ENCODE results near the gene CDK3.
"Not testable (repeated sequence)": the region's sequence is repeated elsewhere in the genome, so short reads cannot be mapped to it uniquely, and the experiment has no call there.

The CDK3 gene

GRCh38 chr17:76000755-76001521, at the start of gene CDK3:
TSS of gene CDK3 (plus strand) at chr17:76000855. CDS start at chr17:76001426, 571 bp downstream.
- DNase-seq = no peak

DNA sequence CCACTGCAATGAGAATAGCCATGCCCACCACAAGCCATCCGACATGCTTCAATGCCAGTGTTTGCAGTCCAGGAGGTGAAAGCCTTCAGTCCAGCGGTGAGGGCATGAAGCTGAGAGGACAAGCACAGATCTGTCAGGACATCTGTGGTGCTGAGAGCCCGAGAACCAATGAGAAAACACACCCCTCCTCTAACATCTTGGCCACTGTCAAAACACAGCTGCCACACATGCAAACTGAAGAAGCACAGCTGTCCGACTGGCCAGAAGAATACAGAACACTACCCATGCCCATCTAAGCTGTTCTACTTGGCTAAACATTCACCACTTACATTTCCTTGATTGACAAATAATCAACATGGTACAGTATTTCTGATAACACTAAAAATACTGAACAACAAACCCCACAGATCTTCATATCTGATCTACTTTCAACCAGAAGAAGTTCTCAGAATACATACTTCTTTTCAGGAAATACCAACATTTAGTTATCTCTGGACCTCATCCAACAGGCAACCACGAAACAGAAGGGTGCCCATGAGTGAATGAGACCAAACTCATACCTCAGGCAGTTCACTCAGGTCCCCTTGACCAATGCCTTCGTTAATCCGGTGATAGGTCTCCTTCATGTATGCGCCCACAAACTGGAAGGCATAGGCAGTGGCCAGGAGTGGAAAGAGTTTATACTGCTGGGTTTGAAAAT, 49.6 kb upstream of the CDK3 start:
- no peak for DNase-seq

- DNase-seq = no peak
These were observed 41.4 kb upstream of the CDK3 start for GRCh38 chr17:75959051-75959838.

GRCh38 chr17:75959839-75960511, 40.7 kb upstream of the CDK3 start:
- DNase-seq = no peak

DNA sequence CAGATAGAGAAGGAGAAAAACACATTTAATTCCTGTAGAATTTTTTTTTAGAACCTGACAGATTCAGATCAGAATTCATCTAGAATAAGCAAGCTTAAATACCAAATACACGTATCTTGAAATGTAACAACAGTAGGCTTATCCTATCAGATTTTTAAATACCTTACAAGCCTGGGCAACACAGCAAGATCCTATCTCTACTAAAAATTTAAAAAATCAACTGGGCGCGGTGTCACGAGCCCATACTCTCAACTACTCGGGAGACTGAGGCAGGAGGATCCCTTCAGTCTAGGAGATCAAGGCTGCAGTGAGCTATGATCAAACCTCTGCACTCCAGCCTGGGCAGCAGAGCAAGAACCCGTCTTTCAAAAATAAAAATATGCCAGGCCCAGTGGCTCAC, 35.2 kb upstream of the CDK3 start:
- DNase-seq = no peak

DNA sequence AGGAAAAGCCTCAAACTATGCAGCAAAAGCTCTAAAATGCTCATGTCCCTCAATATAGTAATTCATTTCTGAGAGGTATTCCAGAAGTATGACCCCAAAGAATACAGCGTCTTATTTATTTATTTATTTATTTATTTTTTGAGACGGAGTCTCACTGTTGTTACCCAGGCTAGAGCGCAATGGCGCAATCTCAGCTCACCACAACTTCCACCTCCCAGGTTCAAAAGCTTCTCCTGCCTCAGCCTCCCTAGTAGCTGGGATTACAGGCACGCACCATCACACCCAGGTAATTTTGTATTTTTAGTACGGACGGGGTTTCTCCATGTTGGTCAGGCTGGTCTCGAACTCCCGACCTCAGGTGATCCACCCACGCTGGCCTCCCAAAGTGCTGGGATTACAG, 31.6 kb upstream of the CDK3 start:
- not testable (repeated sequence) for DNase-seq

- DNase-seq = no peak
These were observed 30.6 kb upstream of the CDK3 start for GRCh38 chr17:75970011-75970523.

DNA sequence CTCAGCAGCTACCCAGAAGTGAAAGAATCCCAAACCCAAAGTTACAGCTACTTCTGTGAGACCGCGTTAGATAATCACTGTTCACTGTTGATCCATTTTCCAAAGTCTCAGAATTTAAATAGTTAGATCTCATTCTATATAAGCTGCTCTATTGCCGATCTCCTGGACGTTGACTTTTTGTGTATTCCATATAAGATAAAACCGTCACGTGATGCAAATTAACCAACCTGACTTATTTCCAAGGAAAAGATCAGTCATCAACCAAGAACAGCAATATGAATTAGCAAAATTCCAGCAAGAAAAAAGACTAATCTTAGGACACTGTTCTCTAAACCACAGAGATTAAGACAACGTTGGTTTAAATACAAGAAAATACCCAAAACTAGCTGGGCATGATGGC, 30.0 kb upstream of the CDK3 start:
- DNase-seq = no peak

- not testable (repeated sequence) for DNase-seq
These were observed 25.5 kb upstream of the CDK3 start for GRCh38 chr17:75975187-75975586.

- no peak for DNase-seq
These were observed 24.9 kb upstream of the CDK3 start for GRCh38 chr17:75975757-75976174.

DNA sequence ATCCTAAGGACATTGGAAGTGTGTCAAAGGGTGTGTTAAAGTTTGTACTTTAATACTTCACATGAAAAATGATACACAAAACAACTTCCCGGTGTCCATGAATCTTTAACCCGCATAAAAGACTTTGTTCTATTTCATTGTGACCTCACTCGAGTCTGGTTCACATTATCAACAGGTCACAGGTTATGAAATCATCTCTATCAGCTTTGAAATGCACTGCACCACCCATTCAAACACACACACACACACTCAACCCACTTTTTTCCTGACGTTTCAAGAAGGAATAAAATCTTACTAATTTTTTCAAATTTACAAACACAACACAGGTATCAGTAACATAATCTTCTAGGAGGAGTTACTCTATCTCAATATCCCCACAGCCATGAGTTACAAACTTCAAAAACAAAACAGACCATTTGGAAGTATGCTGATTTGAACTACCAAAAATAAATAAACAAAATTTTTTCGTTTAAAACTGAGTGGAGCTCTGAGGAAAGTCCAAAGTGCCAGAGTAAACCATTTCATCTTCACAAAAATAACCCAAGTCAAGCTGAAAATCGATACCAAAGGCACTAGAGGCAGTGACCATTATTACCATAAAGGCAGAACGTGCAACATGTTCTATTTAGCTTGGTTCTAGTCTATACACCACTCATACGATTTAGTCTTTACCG, 24.3 kb upstream of the CDK3 start:
- no peak for DNase-seq

GRCh38 chr17:75978938-75979704, 21.5 kb upstream of the CDK3 start, which contains the start of the genes ACOX1 and TEN1:
TSS of gene ACOX1 (minus strand) at chr17:75979166. CDS start at chr17:75979073, 93 bp downstream.
TSS of gene TEN1 (plus strand) at chr17:75979240. CDS start at chr17:75986193, 6,953 bp downstream.
- peak; percentile 96 for DNase-seq

- DNase-seq = no peak
These were observed 20.9 kb upstream of the CDK3 start for GRCh38 chr17:75979705-75980187.

DNA sequence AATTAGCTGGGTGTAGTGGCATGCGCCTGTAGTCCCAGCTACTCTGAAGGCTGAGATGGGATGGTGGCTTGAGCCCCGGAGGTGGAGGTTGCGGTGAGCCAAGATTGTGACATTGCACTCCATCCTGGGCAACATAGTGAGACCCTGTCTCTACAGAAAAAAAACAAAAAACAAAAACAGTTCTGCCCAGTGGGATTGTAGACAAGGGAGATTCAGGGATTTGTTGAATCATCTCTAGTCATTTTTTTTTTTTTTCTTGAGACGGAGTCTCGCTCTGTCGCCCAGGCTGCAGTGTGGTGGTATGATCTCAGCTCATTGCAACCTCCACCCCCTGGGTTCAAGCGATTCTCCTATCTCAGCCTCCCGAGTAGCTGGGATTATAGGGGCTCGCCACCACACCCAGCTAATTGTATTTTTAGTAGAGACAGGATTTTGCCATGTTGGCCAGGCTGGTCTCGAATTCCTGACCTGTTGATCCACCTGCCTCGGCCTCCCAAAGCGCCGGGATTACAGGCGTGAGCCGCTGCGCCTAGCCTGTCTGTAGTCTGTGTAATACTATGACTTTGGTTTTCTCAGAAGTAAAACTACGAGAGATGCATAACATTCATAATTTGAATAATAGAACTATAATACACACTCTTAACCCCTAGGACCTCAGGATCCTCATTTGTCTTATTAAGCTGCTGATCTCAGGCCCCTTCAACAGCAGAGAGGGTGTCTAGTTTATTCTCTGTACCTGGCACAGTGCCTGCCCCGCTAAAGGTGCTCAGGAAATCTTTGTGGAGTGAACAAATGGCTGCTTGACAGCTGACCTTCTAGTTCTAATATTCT, 20.3 kb upstream of the CDK3 start:
- DNase-seq = no peak

- DNase-seq = no peak
These were observed 19.5 kb upstream of the CDK3 start for GRCh38 chr17:75981019-75981615.

- DNase-seq = no peak
These were observed 17.0 kb upstream of the CDK3 start for GRCh38 chr17:75983501-75984181.

DNA sequence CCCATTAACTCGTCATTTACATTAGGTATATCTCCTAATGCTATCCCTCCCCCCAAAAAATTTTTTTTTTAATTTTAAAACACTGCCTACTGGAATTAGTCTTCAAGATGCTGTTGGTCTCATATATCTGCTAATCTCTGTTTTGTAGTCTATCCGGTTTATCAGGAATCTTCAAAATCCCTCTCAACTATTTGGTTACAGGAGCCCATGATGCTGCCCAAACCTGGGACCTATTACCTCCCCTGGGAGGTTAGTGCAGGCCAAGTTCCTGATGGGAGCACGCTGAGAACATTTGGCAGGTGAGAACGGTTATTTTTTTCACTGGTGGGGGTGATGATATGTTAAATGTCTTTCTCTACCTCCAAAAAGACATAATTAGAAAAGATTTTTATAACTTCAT, 14.7 kb upstream of the CDK3 start:
- no peak for DNase-seq

GRCh38 chr17:75987041-75987440, 13.6 kb upstream of the CDK3 start:
- DNase-seq = no peak

DNA sequence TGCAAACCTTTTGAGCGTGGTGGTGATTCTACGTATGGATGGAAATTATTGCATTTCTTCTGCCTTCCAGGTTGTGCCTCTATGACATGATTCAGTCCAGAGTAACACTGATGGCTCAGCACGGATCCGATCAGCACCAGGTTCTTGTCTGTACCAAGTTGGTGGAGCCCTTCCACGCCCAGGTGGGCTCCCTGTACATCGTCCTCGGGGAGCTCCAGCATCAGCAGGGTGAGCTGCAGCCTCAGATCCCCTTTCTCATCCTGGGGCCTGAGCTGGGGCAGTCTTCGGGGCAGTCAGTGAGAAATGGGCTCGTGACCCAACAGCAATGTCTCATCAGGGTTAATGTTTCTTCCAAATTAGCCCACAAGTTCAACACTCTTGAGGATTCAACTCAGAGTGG, 9.3 kb upstream of the CDK3 start:
- no peak for DNase-seq
